Vagina (tissue), 2 donors: ENCODE results near the gene DNPEP. TPM values are rescaled to one million over a fixed set of nuclear protein-coding genes. Genes with fewer than 3 reads are reported as not detected.

Experiments
- DNase-seq, 2 donors: peaks; one replicate each; pipeline ENCODE4 v3.0.0-alpha.2; 2017; ENCODE audit errors: extremely low spot score in 2 of 2
- H3K27ac ChIP-seq: fragments of 200-600 bp; sonication (generic); one replicate; pipeline ENCODE4 v1.5.1; 2019
- H3K27me3 ChIP-seq: fragments of 200-600 bp; sonication (generic); one replicate; pipeline ENCODE4 v1.5.1; 2019
- H3K36me3 ChIP-seq, 2 donors: fragments of 200-600 bp; sonication (generic); one replicate each; pipeline ENCODE4 v1.5.1; 2017 to 2019
- H3K4me1 ChIP-seq: fragments of 200-600 bp; sonication (generic); one replicate; pipeline ENCODE4 v1.5.1; 2019
- H3K4me3 ChIP-seq, 2 donors: fragments of 200-600 bp; sonication (generic); 1 replicate in 1 of 2; 2 replicates in 1 of 2; pipeline ENCODE4 v1.5.1; 2016 to 2019
- H3K9me3 ChIP-seq: fragments of 200-600 bp; sonication (generic); one replicate; pipeline ENCODE4 v1.5.1; 2019
- POLR2A ChIP-seq, 2 donors: fragments of 450-650 bp; IDR thresholded peaks; one replicate each; pipeline ENCODE4 v1.6.1; 2017; ENCODE audit warnings: antibody characterized with exemption in 2 of 2, mild to moderate bottlenecking in 2 of 2, moderate library complexity in 2 of 2
- POLR2AphosphoS5 ChIP-seq, 2 donors: sonication (generic); formaldehyde crosslinking; IDR thresholded peaks; one replicate each; pipeline ENCODE4 v1.9.0; 2017; ENCODE audit warnings: antibody characterized with exemption in 2 of 2, mild to moderate bottlenecking in 2 of 2, low read depth in 1 of 2; ENCODE audit not compliant: insufficient read depth in 1 of 2
- intact Hi-C: fragments of 100-400 bp; cut with DNase I; formaldehyde crosslinking; loops from one replicate; pipeline ENCODE4 v1.15.1; 2023
- total RNA-seq: library from RNA; depleted of rRNA; stranded (reverse); fragments of >200 nt; gene quantifications from one replicate; pipeline ENCODE4 v1.2.3, GENCODE V29; 2016
- TF ChIP-seq, protein P1 (sequence below), 3 experiments: fragments of 450-650 bp in 2 of 3; fragments of 200-600 bp in 1 of 3; sonication (generic) in 1 of 3; IDR thresholded peaks; one replicate each; pipeline ENCODE4 v1.5.1; 2017 to 2019; ENCODE audit warnings: antibody characterized with exemption in 3 of 3, mild to moderate bottlenecking in 2 of 3, moderate library complexity in 2 of 3

DNPEP gene
- total RNA-seq, 1 donor from 2014 or later = 62.9 TPM

DNA sequence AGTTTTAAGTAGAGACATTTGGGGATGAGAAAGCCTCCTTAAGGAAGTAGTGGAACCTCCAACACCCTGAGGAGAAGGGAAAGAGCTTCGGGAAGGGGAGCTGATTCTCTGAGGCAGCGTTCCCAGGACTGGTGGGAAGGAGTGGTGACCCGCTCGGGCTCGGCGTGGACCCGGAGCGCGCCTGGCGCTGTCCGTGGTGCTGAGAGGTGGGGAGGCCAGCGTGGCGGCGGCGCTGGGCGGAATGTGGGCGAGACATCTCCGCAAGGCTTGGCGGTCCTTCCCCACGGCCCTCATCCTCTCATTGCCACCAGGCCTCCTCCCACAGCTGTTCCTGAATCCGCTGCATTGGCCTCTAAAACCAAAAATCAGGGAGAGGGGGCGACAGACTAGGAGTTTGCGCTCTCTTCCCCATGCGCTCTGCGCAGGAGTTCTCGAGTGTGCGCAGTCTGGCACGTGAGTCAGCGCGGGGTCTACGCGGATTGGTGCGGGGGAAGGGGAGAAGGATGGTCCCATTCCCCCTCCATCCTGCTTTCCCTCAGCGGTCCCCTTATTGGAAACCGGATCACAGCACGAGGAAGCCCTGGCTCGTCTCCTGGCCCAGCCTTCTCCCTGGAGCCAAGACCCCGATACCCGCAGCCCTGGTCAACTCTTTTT, 56.0 kb downstream of the DNPEP start:
- Histone ChIP-seq H3K27me3 (peaks cover 4% of the 10 kb centered on the region), H3K4me3 (no peak overlapping the region), H3K27ac (no peak overlapping the region), H3K4me1 (no peaks in the 10 kb centered on the region), H3K9me3 (no peaks in the 10 kb centered on the region), H3K36me3 (no peaks in the 10 kb centered on the region)
- no peak for DNase-seq
- TF ChIP-seq POLR2A (IDR thresholded peaks at IDR 0.05) = no peak
- TF ChIP-seq POLR2AphosphoS5 (IDR thresholded peaks at IDR 0.05; ENCODE audit: insufficient read depth in 1 of 2, low read depth in 1 of 2) = no peak
- TF ChIP-seq, protein P1, sequence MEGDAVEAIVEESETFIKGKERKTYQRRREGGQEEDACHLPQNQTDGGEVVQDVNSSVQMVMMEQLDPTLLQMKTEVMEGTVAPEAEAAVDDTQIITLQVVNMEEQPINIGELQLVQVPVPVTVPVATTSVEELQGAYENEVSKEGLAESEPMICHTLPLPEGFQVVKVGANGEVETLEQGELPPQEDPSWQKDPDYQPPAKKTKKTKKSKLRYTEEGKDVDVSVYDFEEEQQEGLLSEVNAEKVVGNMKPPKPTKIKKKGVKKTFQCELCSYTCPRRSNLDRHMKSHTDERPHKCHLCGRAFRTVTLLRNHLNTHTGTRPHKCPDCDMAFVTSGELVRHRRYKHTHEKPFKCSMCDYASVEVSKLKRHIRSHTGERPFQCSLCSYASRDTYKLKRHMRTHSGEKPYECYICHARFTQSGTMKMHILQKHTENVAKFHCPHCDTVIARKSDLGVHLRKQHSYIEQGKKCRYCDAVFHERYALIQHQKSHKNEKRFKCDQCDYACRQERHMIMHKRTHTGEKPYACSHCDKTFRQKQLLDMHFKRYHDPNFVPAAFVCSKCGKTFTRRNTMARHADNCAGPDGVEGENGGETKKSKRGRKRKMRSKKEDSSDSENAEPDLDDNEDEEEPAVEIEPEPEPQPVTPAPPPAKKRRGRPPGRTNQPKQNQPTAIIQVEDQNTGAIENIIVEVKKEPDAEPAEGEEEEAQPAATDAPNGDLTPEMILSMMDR (IDR thresholded peaks at IDR 0.05) = no peak
- intact Hi-C loops = no loop called here

- peak in 1 of 2 donors; percentile 64 for DNase-seq
- Histone ChIP-seq H3K4me3 (no peak overlapping the region), H3K4me1 (no peaks in the 10 kb centered on the region), H3K36me3 (no peaks in the 10 kb centered on the region), H3K27ac (no peak overlapping the region), H3K9me3 (no peaks in the 10 kb centered on the region), H3K27me3 (peaks cover 4% of the 10 kb centered on the region)
- intact Hi-C loops = no loop called here
- no peak for TF ChIP-seq POLR2A (IDR thresholded peaks at IDR 0.05)
- TF ChIP-seq, protein P1 (IDR thresholded peaks at IDR 0.05) = no peak
- no peak for TF ChIP-seq POLR2AphosphoS5 (IDR thresholded peaks at IDR 0.05; ENCODE audit: insufficient read depth in 1 of 2, low read depth in 1 of 2)
Observed at GRCh38 chr2:219327719-219328118, 60.0 kb downstream of the DNPEP start.

DNA sequence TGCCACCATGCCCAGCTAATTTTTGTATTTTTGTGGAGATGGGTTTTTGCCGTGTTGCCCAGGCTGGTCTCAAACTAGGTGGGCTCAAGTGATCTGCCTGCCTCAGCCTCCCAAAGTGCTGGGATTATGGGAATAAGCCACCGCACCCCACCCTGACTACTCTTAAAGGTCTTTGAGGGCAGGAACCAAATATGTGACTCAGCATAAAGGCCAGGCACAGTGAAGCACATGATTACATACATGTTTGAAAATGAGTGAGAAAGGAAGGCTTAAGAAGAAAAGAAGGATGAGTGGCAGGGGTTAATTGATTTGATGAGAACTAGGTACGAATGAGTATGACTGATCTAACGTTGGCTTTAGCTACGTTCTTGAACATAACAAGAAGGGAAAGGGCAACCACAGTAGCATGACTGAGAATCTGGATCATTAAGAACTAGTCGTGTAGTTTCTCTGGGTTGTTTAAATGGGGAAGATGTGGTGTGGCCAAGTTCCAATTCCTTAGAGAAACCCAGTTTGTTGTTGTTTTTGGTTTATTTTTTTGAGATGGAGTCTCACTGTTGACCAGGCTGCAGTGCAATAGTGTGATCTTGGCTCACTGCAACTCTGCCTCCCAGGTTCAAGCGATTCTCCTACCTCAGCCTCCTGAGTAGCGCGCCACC, 61.9 kb downstream of the DNPEP start:
- intact Hi-C loops = no loop called here
- H3K36me3 ChIP-seq = no peaks in the 10 kb centered on the region
- no peaks in the 10 kb centered on the region for H3K4me1 ChIP-seq
- TF ChIP-seq, protein P1 (IDR thresholded peaks at IDR 0.05) = no peak
- TF ChIP-seq POLR2AphosphoS5 (IDR thresholded peaks at IDR 0.05; ENCODE audit: insufficient read depth in 1 of 2, low read depth in 1 of 2) = no peak
- no peak for TF ChIP-seq POLR2A (IDR thresholded peaks at IDR 0.05)
- DNase-seq = no peak
- no peaks in the 10 kb centered on the region for H3K9me3 ChIP-seq
- no peak overlapping the region for H3K27ac ChIP-seq
- H3K27me3 ChIP-seq = no peaks in the 10 kb centered on the region
- no peak overlapping the region for H3K4me3 ChIP-seq

DNA sequence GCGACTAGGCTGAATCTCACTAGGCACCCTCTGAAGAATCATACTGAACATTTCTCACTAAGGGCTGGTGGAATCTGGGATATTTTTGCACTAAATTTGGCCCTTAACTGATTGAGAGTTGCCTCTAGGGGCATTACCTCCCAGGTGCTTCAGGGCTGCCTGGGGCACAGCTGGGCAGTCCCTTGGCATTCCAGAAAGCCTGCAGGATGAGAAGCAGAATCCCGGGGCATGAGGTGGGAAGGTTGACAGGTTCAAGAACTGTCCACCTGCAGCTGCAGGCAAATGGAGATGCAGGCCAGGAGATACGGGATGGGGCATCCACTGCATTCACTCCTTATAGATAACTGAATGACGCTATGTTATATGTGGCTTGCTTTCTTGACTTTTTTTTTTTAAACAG, 62.6 kb downstream of the DNPEP start:
- TF ChIP-seq, protein P1 (IDR thresholded peaks at IDR 0.05) = no peak
- TF ChIP-seq POLR2AphosphoS5 (IDR thresholded peaks at IDR 0.05; ENCODE audit: insufficient read depth in 1 of 2, low read depth in 1 of 2) (no peak), POLR2A (IDR thresholded peaks at IDR 0.05) (no peak)
- no peaks in the 10 kb centered on the region for H3K27me3 ChIP-seq

GRCh38 chr2:219323434-219323833, 64.3 kb downstream of the DNPEP start:
- H3K36me3 ChIP-seq = no peaks in the 10 kb centered on the region
- intact Hi-C loops = no loop called here
- no peaks in the 10 kb centered on the region for H3K4me1 ChIP-seq
- TF ChIP-seq POLR2A (IDR thresholded peaks at IDR 0.05) = no peak
- TF ChIP-seq, protein P1 (IDR thresholded peaks at IDR 0.05) = no peak
- TF ChIP-seq POLR2AphosphoS5 (IDR thresholded peaks at IDR 0.05; ENCODE audit: insufficient read depth in 1 of 2, low read depth in 1 of 2) = no peak
- no peak for DNase-seq
- no peak overlapping the region for H3K4me3 ChIP-seq
- no peaks in the 10 kb centered on the region for H3K9me3 ChIP-seq
- H3K27me3 ChIP-seq = no peaks in the 10 kb centered on the region
- H3K27ac ChIP-seq = no peak overlapping the region

More for the DNA sequence above, 62.6 kb downstream of the DNPEP start:
- DNase-seq = no peak
- H3K27ac ChIP-seq = no peak overlapping the region
- H3K4me3 ChIP-seq = no peak overlapping the region
- no peaks in the 10 kb centered on the region for H3K4me1 ChIP-seq
- intact Hi-C loops = no loop called here
- H3K36me3 ChIP-seq = no peaks in the 10 kb centered on the region
- H3K9me3 ChIP-seq = no peaks in the 10 kb centered on the region
